HG02970 (cell line): ENCODE measurements around the gene SUN1.
A peak's percentile ranks its signal among the peaks of the same experiment; 100 is the strongest.
"Not testable (repeated sequence)": the region's sequence is repeated elsewhere in the genome, so short reads cannot be mapped to it uniquely, and the experiment has no call there.

Experiments
- ATAC-seq: cut with Tn5 transposase; IDR thresholded peaks from one replicate; pipeline ENCODE4 v1.9.1; 2021; ENCODE audit warnings: mild to moderate bottlenecking, moderate library complexity, moderate number of reproducible peaks; ENCODE audit not compliant: unreplicated experiment, low FRiP score

Gene SUN1

GRCh38 chr7:913736-914520 is 81.7 kb downstream of the SUN1 start:
- no peak for ATAC-seq

DNA sequence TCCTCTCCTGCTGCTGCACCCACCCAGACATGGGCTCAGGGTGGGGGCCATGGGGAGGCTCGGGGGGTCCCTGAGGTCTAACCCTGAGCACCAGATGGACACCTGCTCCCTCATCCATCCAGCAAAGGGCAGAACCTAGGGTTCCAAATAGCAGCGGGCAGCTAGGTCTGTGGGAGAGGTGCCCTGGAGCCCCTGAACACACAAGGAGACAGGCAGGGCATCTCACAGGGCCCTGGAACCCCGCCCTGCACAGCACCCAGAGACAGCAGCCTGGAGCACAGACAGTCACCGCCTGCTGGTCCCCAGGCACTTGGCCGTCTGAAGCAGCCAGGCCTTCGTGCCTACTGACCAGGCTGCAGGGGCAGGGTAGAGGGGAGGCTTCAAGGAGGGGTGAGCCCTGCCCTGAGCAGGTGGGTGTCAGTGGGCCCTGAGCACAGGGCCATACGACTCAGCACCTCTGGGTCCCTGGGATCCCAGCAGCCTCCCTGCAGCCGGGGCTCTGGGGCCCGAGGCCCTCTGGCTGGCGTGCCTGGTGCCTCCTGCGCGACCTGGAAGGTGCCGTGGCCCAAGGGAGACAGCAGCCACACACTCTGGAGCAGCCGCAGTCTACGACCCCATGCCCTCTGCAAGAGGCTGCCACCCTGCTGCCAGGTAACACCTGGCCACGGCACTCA is 82.4 kb downstream of the SUN1 start:
- no peak for ATAC-seq

DNA sequence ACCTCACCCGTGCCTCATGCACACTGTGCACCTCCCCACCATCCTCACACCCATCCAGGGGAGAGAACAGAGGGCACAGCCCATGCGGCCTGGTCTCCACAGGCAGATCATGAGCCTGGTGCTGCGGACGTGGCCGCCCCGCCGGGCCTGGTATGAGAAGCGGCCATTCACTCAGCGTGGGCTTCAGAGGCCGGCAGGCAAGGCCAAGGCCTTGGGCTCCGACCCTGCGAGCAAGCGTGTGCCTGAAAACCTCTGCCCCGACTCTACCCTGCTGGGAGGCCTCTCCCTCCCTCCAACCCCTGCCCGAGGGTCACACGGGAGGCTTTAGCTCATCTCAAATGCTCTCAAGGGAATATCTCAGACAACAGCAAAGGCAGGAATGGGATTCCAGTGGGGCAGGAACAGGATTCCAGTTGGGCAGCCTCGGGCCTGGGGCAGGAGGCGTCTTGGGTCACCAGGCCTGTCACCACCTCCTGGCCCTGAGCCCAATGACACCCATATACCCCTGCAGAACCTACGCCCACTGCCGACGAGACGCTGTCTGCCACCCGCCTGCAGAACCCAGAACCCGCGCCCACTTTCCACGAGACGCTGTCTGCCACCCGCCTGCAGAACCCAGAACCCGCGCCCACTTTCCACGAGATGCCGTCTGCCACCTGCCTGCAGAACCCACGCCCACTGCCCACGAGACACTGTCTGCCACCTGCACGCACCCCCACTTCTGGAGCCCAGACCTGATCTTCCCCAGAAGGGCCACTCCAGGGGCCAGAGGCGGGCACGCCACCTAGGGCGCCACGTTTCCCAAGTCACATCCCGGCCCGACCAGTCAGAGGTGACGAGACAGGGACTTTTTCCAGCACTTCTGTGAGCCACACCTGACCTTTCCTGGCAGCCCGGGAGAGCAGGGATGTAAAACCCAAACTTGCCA is 83.3 kb downstream of the SUN1 start:
- no peak for ATAC-seq

DNA sequence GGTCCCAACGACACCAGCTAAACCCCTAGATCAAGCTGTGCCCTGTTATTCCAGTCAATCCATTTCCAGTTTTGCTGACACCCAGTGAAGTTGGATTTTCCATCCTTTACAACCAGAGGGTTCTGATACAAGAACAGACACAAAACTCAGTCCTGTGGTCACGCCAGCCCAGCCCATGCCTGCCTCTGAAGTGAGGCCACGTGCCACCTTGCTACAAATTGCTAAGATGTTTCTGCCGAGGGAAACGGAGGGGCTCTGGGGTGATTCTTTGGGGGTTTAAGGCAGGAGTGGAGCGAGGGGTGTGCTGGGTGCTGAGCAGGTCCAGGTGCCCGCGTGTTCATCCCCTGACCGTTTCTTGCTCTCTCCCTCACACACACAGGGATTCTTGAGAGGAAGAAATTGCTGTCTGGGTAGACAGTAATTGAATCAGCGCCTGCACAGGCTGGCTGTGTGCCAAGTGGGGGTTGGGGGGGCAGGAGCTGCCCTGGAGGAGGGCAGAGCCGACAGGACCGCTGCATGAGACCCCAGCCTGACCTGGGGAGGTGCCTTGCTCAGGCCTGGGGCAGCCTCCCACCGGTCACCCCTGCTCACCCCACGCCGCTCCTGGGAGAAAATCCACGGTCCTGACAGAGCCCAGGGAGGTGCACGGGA is 84.1 kb downstream of the SUN1 start:
- no peak for ATAC-seq

DNA sequence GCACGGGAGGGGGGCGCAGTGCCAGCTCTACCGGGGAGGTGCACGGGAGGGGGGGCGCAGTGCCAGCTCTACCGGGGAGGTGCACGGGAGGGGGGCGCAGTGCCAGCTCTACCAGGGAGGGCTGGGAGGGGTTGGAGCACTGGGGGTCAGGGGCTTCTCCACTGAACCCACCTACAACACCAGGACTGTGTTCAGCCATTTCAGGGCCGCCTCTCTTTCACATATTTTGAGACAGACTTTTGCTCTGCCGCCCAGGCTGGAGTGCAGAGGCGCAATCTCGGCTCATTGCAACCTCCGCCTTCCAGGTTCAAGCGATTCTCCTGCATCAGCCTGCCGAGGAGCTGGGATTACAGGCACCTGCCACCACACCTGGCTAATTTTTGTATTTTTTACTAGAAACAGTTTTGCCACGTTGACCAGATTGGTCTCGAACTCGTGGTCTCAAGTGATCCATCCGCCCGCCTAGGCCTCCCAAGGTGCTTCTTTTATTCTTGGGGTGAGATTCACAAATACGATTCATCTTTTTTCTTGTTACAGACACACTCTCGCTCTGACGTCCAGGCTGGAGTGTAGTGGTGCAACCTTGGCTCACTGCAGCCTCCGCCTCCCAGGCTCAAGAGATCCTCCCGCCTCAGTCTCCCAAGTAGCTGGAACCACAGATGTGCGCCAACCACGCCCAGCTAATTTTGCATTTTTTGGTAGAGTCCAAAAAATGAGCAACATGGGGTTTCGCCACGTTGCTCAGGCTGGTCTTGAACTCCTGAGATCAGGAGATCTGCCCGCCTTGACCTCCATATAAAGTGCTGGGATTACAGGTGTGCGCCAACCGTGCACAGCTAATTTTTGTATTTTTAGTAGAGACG is 85.2 kb downstream of the SUN1 start:
- ATAC-seq: no peak

GRCh38 chr7:918118-918425 is 85.8 kb downstream of the SUN1 start:
- no peak for ATAC-seq

DNA sequence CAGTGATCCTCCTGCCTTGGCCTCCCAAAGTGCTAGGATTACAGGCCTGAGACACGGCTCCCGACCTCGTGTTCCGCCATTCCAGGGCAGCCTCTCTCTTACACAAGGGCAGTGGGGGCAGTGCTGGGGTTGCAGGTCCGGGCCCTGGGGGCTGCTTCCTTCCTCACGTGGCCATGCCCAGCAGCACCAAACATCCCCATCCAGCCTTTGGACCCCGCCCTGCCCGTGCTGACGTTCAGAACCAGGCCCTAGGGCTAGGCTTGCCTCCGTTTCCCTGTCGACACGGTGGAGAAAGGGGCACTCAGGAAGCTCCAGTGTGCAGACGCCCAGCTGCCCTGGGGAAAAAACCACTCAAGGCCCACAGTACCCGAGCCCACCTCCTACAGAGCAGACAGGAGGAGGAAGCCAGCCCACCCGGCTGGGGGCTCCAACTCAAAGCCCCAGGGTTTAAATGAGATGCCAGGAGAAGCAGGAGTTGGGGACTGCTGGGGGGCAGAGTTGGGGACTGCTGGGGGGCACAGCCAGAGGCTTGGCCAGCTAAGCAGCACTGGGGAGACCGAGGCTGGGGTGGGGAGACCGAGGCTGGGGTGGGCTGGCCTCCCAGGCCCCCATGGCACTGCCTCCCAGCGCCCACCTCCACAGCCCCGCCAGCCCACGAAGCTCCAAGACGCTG is 86.3 kb downstream of the SUN1 start:
- ATAC-seq: no peak

DNA sequence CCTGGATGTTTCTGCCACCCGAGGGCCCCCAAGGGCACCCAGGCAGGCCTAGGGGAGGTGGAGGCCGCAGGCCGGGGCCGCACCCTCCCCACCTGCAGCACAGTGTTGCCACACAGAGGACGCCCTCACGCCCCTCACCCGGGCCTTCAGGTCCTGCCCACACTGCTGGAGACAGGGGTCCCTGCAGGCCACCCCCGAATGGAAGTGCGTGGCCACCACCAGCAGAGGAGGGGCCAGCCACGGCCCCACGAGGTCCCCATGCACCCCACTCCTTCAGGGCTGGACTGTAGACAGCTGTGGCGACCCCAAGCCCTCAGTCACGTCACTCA is 86.8 kb downstream of the SUN1 start:
- ATAC-seq: no peak

DNA sequence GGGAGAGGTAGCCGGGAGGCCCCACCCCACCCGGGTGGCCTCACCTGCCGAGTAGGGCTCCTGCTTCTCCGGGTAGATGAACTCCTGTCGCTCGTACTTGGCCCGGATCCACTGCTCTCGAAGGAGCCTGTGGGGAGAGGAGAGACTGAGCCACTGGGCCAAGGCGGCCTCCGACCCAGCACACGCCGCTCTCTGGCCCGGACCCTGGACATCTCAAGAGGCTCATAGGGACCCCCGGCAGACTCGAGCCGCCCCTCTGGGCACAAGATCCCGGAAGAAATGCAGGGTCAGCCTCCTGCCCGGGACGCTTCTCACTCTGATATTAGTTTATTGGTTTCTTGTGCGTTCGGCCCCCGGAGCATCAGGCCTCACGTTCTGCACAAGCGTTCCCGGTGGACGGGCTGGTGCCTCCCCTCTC is 87.7 kb downstream of the SUN1 start:
- ATAC-seq: no peak

DNA sequence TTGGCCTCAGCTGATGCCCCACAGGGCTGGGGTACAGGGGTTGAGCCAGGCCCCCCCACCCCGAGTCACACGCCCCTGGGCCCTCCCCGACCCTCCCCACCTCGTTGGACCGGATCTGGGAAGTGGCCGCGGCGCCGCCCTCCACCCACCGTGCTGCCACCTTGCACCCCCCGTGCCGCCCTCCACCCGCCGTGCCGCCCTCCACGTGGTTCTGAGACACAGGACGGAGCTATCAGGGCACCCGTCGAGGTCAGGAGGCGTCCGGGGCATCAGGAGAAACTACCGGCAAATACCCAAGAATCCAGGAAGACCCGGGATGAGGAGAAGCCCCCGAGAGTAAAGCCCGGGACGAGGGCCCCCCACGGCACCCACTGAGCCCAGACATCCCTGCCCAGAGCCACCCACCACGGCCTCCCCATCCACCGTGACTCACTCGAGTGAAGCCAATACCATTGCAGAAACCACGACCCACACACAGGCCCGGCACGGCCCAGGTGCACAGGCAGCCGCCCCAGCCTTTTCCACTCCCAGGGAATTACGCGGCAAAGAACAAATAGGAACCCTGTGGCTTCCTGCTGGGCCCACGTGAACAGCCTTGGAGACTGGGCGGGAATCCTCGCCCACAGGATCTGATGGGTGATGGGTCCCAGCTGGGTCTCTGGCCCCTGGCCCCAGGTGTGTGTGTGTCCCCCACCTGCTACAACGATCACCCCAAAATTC is 88.2 kb downstream of the SUN1 start:
- no peak for ATAC-seq

DNA sequence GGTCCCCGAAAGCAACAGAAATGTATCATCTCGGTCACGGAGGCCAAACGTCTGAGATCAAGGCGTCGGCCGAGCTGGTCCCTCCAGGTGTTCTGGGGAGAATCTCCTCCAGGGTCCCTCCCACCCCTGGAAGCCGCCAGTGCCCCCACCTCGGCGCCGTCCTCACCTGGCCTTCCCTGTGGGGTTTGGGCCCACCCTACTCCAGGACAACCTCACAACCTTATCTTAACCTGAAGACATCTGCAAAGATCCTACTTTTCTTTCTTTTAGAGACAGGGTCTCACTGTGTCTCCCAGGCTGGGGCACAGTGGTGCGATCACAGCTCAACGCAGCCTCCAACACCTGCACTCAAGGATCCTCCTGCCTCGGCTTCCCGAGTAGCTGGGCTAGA is 88.8 kb downstream of the SUN1 start:
- ATAC-seq: no peak

DNA sequence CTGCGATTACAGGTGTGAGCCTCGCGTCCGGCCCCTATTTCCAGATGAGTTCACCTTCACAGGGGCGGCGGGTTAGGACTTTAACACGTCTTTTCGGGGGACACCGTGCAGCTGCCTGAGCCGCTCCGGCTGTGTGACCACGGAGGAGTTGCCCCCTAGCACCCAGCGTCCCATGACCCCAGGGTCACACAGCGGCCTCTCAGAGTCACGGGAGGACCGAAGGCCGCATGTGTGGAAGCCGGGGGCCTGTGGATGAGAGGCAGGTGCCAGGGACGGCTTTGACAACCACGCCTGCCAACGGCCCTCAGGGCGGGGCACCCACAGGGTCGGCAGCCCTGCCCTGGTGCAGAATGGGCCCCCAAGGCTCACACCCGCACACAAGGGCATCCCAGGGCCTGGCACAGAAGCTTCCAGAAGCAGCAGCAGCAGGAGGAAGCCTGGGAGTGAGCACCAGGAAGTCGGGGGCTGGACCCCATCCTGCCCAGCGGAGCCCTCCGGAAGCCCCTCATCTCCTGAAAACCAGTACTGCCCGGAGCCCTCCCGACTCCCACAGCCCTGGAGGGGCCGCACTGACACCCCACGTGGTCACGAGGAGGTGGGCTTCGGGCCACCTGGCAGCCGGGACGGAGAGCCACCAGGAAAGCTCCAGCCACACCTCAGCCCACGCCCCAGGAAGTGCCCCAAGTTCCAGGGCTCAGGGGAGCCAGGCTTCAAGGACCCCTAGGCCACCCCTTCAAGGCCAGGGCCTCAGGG is 89.5 kb downstream of the SUN1 start:
- no peak for ATAC-seq

- no peak for ATAC-seq
Observed at GRCh38 chr7:922334-923107, 90.2 kb downstream of the SUN1 start.

DNA sequence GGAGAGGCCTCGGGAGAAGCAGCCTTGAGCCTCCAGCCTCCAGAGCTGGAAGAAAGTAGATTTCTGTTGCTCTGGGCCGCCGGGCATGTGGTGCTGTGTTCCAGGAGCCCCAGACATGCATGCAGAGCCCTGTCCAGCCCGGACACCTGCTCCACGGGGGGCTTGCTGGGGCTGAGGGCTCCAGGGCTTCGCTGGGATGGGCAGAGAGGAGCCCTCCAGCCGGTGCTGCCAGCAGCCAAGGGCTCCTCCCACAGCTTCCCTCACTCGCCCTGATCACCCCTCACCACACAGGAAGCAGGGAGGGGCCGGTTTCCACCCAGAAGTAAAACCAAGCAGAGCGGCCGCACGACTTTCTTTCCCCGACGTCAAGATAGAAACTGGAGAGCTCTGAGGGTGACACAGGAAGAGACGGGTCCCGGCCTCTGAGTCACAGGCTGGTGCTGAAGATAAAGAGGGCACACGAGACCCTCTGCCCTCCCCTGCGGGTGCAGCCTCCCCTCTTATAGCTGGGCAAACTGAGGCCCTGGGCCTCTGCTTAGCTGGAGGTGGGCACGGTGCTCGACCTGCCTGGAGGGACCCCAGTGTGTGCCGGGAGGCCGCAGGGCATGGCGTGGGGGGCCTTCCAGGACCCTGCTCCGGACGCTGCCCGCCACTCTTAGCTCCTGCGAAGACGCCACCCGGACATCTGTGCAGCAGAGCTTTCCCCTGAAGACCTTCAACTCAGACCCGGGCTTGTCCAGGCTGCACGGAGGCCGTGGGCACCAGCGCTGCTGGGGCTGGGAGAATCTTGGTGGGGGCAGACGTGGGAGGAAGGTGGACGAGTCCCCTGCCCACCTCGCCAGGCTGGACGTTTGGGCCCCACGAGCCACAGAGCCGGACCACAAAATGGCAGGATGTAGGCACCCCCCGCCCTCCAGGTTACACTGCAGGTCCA is 91.1 kb downstream of the SUN1 start:
- peak; percentile 72 for ATAC-seq

DNA sequence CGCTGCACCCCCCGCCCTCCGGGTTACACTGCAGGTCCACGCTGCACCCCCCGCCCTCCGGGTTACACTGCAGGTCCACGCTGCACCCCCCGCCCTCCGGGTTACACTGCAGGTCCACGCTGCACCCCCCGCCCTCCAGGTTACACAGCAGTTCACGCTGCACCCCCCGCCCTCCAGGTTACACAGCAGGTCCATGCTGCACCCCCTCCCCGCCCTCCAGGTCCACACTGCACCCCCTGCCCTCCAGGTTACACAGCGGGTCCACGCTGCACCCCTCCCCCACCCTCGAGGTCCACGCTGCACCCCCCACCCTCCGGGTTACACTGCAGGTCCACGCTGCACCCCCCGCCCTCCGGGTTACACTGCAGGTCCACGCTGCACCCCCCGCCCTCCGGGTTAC is 91.8 kb downstream of the SUN1 start:
- ATAC-seq: not testable (repeated sequence)
